SKM-1 (cell line): Measurements from ENCODE around the gene APOLD1.
"Not testable (repeated sequence)": the region's sequence is repeated elsewhere in the genome, so short reads cannot be mapped to it uniquely, and the experiment has no call there.

Source experiments
- DNase-seq: peaks from one replicate; lab custom pipeline; 2025; ENCODE audit not compliant: unreplicated experiment; lab: John Stamatoyannopoulos, UW

Gene APOLD1

DNA sequence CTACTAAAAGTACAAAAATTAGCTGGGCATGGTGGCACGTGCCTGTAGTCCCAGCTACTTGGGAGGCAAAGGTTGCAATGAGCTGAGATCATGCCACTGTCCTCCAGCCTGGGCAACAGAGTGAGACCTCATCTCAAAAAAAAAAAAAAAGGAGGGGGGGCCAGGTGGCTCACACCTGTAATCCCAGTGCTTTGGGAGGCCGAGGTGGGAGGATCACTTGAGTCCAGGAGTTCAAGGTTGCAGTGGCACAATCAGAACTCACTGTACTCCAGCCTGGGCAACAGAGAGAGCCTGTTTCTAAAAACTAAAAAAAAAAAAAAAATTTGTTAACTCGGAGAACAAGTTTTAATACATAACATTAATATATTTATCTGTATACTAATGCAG, 22.1 kb downstream of the APOLD1 start:
- DNase-seq, result not testable (repeated sequence)

DNA sequence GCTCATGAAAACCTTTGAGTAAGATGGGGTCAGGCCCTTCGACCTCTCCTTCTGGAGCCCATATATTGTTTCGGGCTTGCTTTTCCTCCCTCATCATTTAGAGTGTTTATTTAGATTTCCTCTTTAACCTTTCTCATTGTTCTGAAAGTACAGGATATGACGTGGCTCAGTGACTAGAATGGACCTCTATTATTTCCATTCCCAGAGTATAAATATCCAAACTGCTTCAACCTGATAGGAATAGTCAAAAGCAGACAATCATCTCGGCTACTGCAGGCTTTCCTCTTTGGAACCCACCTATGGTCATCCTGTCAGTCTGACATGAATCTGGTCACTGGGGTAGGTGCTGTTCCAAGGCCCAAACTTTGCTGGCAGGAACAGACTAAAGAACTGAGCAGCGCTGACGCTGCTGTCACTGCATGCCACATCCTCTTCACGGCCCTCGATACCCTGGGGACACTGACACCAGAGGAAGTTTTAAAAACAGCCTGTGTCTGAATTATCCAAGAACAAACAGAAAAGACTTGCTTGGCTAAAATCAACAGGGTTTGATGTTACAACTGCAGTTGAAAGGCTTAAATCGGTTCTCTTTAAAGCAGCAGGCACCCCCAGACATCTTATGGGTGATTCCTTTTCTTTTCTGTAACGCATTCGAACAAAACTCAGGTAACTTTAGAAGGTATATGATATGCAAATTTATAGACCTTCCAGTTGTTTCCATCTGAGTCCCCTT, 22.7 kb downstream of the APOLD1 start:
- DNase-seq, result no peak

DNA sequence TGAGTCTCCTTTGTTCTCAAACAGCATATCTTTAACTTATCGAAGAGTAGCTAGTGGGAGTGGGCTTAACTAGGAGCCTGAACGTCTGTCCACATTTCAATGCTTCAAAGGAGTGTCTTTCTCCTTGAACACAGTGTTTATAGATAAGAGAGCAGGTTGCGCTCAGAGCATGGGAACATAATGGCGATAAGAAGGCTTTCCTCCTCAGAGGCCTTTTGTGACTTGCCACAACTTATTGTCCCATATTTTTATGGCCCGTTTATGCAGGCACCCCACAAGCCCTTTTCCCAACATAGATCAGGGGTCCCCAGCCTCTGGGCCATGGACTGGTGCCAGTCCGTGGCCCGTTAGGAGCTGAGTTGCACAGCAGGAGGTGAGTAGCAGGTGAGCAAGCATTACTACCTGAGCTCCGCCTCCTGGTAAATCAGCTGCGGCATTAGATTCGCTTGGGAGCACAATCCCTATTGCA, 25.1 kb downstream of the APOLD1 start:
- no peak for DNase-seq

DNA sequence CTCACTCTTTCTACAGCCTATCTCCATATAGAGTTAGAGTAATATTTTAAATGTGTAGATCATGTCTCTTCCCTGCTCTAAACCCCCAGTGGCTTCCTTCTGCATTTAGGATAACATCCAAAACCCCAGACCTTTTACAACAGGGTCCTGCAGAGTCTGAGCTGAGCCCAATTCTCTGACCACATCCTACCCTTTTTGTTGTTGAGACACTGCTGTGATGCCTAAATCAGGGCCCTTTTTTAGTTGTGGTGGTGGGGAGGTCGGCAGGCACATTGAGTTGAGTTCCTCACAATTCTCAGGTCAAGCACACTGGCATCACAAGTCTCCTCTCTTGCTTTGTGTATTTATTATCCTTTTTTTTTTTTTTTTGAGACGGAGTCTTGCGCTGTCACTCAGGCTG, 25.9 kb downstream of the APOLD1 start:
- no peak for DNase-seq

DNA sequence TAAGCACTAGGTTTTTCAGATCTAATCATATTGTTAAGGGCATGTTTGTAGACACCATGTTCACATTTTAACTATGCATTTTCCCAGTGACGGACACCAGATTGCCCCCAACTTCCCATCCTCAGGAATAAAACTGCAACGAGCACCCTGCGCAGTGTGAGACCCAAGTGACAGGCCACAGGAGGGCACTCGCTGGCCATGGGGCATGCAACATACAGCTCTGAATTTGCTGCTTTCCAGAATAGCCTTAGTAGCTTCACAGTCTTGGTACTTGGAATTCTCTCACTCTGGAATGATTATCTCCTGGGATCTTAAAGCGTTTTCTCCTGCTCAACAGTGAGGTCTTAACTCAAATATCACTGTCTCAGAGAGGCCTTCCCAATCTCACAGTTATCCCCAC, 26.7 kb downstream of the APOLD1 start:
- no peak for DNase-seq

DNA sequence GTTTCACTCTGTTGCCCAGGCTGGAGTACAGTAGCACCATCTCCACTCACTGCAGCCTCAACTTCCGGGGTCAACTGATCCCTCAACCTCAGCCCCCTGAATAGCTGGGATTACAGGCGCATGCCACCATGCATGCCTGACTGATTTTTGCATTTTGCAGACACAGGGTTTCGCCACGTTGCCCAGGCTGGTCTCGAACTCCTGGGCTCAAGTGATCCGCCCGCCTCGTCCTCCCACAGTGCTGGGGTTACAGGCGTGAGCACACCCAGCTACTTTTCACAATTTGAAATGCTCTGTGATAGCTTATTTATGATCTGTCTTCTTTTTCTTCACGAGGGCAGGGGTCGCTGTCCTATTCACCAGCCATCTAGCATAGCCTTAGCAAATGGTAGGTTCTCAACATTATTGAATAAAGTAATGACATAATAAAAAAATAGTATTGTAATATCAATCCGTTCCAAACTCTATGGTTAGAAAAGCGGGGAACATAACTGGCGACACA, 27.2 kb downstream of the APOLD1 start:
- DNase-seq, result no peak

DNA sequence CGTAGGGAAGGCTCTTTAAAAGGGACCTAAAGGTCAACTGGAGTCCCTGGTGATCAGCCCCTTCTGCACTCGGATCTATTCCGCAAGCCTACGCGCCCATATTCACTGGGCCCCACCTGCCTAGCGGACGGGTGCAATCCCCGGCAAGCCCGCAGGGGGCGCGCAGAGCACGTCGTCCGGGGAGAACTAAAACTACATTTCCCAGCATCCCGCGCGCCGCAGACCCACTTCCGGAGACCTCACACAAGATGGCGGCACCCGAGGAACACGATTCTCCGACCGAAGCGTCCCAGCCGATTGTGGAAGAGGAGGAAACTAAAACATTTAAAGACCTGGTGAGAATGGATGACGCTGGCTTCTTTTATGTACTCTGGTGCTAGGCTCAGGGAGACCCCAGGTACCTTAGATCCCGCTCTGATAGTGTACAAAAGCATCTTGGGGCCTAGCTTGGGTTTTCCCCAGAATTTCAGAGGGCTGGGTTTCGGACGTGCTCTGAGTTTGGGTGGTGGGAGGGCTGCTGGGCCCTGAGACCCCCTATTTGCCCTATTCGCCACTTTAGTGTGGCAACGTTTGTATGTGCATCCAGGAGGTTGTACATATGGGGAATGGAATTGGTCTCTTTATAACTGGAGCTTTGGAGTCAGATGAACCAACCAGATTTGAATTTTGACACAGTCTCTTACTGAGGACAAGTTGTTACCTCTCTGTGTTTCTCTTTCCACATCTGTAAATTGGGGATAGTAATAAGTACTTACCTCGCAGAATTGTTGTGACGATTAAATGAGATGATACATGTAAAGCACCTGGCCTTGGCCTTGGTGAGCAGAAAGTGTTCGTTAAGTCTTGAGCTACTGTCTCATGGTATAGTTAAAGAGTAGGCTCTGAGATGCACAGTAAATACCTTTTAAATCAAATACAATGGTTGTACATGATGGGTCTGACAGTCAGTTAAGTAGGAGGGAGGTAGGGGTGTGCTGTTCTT, 28.0 kb downstream of the APOLD1 start, which contains the start of gene DDX47:
DDX47 (plus strand) TSS at position 227 of the 982 bp plus-strand sequence; CDS start at position 249, 22 bp downstream.
- peak; percentile 30 for DNase-seq

DNA sequence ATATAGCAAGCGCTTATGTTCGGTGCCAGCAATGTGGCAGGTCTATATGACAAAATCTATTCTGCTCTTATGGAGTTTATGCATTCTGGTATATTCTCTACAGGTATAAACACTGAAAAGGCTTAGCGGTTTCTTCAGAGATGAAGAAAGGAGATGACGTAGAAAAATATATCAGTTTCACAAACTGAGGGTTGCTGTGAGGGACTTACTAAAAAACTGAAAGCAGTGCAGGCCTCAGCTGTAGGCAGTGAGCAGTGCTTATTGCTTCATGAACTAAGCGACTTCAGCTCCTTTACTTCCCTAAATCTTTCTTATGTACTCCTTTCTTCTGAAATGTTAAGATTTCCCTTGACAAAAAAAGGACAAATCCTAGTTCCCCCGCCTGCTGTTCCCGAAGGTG, 32.2 kb downstream of the APOLD1 start:
- no peak for DNase-seq

DNA sequence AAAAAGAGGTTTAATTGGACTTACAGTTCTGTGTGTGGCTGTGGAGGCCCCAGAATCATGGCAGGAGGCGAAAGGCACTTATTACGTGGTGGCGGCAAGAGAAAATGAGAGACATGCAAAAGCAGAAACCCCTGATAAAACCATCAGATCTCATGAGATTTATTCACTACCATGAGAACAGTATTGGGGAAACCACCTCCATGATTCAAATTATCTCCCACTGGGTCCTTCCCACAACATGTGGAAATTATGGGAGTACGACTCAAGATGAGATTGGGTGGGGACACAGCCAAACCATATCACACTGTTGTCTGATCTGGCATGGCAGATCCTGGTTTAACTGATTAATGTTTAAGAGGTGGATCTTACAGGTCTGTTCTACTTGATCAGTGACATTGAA, 33.2 kb downstream of the APOLD1 start:
- no peak for DNase-seq

DNA sequence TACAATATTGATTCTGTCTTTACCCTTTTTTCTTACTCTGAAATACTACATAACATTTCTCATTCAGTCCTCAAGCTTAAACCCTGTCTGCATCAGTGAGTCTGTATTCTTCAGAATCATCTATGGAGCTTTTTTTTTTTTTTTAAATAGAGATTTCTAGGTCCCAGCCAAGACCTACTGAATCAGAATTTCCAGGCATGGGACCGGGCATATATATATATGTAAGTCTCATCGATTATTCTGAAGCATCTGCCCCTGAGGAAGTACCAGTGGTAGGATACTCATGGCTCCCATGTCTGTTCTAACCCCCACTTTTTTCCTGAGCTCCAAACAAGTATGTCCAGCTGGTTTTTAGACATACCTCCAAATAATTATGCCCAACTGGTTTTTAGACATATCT, 33.8 kb downstream of the APOLD1 start:
- no peak for DNase-seq

DNA sequence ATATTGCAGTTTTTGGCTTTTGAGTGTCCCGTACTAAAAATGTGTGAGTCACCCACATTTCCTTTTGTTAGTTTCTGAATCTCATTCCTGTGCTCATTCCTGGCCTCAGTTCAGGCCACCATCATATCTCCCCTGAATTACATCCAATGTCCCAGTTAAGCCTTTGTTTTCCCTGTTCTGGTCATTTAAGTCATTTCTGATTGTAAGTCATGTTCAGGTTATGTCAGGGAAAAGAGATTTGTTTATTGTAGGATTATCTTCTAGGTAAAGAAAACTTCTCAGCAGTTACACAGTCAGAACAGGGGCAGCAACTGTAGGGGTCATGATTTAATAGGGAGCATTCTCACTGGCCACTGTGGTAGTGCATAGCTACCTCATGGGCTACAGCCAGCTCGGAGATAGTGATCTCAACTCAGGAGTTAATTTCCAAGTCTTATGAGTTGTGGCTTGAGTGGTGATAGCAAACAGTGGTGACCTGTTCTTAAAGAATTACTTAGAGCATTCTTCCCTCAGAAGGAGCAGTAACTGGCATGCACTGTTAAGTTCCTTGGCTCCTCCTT, 34.4 kb downstream of the APOLD1 start:
- no peak for DNase-seq

DNA sequence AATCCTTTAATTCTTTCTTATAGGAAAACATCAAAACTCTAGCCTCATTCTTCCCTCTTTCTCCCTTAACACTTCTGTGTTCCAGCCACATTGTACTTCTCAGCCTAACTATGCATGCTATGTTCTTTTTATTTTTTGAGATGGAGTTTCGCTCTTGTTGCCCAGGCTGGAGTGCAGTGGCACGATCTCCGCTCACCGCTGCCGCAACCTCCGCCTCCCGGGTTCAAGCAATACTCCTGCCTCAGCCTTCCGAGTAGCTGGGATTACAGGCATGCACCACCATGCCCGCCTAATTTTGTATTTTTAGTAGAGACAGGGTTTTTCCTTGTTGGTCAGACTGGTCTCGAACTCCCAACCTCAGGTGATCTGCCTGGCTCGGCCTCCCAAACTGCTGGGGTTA, 34.9 kb downstream of the APOLD1 start:
- not testable (repeated sequence) for DNase-seq

DNA sequence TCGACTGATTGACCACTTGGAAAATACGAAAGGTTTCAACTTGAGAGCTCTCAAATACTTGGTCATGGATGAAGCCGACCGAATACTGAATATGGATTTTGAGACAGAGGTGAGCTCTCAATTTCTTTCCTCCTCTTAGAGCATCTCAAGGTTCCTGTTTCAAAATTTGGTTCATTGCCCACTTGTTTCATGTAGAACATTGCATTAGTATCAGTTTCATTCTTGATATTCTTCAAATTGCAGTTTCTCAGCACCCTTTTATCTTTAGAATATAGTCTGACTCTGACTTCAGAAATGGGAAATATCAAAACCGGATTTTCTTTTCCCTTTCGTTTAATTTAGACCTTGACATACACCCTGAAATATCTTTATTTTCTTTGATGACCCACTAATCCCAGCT, 36.5 kb downstream of the APOLD1 start:
- DNase-seq, result no peak

DNA sequence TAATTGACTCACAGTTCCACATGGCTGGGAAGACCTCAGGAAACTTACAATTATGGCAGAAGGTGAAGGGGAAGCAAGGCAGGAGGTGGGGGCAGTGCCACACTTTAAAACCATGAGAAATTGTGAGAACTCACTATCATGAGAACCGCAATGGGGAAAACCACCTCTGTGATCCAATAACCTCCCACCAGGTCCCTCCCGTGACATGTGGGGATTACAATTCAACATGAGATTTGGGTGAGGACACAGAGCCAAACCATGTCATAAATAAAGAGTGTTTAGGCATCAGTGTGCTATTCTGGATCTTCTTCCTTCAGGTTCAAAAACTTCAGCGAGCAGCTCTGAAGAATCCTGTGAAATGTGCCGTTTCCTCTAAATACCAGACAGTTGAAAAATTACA, 37.4 kb downstream of the APOLD1 start:
- no peak for DNase-seq

DNA sequence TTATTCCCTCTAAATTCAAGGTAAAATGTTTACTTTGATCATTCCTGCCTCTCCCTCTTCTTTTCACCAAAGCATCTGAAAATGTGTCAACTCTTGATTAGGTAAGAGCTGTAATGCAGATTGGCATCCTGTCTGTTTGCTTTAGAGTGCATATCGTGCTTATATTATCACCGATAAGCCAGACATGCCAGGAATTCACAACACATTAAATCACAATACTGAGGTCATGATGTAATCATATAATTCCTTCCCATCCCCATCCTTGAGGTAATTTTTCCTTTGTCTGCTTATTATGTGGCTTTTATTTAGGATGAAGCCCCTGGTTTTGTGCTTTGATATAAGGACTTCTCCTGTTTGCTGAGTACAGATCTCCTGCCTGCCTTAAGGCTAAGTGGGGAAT, 37.8 kb downstream of the APOLD1 start:
- no peak for DNase-seq

DNA sequence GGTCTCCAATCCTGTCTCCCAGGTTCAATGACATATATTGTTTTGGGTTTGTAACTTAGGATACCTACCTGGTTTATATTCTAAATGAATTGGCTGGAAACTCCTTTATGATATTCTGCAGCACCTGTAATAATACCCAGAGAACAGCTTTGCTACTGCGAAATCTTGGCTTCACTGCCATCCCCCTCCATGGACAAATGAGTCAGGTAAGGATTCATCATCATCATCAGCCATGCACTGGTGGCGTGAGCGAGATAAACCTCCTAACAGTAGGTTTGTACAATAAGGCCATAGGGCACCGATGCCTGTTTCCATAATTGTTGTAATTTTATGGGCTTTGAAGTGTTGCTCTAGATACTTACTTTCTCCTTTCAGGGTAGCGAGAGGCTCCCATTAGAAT, 38.4 kb downstream of the APOLD1 start:
- DNase-seq, result no peak

DNA sequence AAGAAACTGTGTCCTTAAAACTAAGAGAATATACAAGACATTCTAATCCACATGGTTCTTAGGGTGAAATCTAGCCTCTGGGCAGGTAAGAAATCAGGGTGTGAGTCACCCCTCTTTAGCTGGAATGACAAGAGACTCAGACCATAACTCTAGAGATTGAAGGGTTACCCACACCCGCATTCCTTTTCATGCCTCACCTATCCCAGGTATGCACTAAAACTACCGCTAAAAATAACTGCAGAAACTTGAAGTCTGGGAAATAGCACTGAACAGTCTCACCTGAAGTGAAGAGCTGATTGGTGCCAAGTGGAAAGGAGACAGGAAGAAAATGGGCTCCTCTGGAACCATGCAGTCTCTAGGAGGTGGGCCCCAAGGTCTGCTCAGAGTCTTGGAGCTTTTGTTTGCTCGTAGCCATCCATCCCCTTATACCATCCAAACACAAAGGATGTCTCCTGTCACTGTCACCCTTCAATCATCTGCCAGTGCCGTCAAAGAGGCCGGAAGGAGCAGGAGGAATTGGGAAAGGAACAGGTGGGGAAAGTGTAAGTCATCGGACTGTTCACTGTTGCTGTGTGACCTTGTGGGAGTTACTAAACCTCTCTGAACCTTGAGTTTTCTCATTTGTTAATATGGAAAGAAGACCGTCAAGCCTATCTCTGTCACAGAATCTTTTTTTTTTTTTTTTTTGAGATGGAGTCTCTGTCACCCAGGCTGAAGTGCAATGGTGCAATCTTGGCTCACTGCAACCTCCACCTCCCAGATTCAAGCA, 50.1 kb downstream of the APOLD1 start:
- no peak for DNase-seq

DNA sequence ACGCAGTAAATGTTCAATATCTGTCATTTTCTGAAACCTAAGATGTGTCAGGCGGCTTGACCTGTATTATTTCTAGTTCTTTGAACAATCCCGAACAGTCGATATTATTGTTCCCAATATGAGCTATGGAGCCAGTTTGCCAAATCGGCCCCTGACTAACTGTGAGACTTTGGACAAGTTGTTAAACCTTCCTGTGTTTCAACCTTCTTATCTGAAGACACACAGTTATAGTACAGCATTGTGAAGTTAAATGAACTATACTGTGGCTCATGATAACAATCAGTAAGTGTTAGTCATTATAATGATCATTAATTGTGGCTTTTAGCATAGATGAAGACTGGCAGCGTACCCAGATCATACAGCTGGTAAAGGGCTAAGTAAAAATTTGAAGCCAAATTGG, 51.1 kb downstream of the APOLD1 start:
- no peak for DNase-seq

DNA sequence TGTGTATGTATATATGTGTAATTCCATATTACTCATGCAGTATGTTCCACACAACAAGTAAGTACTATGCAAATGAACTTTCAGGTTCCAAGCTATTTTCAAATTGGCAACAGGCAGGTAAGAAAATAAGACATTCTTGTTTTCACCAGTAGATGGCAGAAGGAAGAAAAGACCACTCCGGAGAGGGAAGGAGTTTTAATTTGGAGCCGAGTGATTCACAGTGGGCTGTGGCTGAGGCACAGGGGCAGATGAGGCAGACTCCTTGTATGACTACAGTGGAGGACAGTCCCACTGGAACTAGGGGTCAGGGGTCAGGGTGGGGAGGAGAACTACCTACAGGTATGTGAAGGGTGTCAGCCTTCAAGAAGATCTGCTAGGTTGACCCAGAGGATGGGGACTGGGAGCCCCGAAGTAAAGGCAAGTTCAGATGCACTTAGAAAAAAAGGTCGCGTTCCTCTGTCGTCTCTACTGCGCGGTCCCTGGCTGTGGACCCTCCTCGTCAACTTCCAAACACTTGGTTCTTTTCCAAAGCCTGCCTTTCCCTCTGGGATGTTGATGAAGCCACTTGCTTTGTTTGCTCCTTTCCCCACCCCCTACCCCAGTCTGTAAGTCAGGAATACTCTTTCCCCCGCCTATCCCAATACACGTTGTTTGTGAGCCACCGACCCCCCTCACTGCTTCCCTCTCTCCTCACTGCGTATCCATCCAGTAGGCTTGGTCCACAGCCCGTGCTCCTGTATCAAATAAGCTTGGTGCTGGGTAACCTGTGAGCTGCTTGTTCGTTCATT, 51.8 kb downstream of the APOLD1 start:
- peak; percentile 2 for DNase-seq

DNA sequence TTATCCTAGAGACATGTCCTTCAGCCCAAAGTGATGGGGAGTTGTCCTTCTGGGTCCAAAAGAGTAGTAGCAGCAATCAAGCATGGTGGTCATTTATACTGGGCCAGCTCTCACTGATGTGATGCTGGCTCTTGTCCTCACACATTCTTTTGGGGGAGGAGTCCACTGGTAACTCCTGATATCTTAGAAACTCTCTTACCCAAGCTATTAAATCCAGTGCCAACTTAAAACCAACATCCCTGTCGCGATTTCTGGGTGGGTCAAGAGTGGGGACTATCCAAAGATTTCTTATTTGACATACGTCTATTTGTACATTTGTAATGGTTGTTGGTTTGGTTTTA, 52.3 kb downstream of the APOLD1 start:
- DNase-seq, result no peak
